HG02840 (cell line): ENCODE data around the gene LINC01488.

Experiments used
- ATAC-seq: cut with Tn5 transposase; IDR thresholded peaks from one replicate; pipeline ENCODE4 v1.9.1; 2021; ENCODE audit warnings: mild to moderate bottlenecking, moderate library complexity, moderate number of reproducible peaks; ENCODE audit not compliant: unreplicated experiment, low FRiP score

The LINC01488 gene

GRCh38 chr11:69462106-69462951 lies 19.1 kb upstream of the LINC01488 start:
- ATAC-seq = no peak

- no peak for ATAC-seq
These were observed 18.1 kb upstream of the LINC01488 start for GRCh38 chr11:69463181-69463994.

- no peak for ATAC-seq
These were observed 17.2 kb upstream of the LINC01488 start for GRCh38 chr11:69463995-69464960.

GRCh38 chr11:69465236-69466000 lies 16.0 kb upstream of the LINC01488 start:
- no peak for ATAC-seq

- ATAC-seq = no peak
These were observed 15.4 kb upstream of the LINC01488 start for GRCh38 chr11:69466039-69466438.

- ATAC-seq = no peak
These were observed 14.3 kb upstream of the LINC01488 start for GRCh38 chr11:69467196-69467595.

GRCh38 chr11:69467646-69468045 lies 13.8 kb upstream of the LINC01488 start:
- no peak for ATAC-seq

GRCh38 chr11:69468221-69468620 lies 13.2 kb upstream of the LINC01488 start:
- ATAC-seq = no peak

GRCh38 chr11:69468911-69469885 lies 12.3 kb upstream of the LINC01488 start:
- no peak for ATAC-seq

GRCh38 chr11:69470301-69470700 lies 11.2 kb upstream of the LINC01488 start:
- no peak for ATAC-seq

- no peak for ATAC-seq
These were observed 10.4 kb upstream of the LINC01488 start for GRCh38 chr11:69470793-69471728.

- ATAC-seq = no peak
These were observed 9.5 kb upstream of the LINC01488 start for GRCh38 chr11:69471729-69472540.

GRCh38 chr11:69472541-69473275 lies 8.8 kb upstream of the LINC01488 start:
- ATAC-seq = no peak

GRCh38 chr11:69473276-69473845 lies 8.1 kb upstream of the LINC01488 start:
- ATAC-seq = no peak

GRCh38 chr11:69474736-69475135 lies 6.7 kb upstream of the LINC01488 start:
- no peak for ATAC-seq
